Neural crest cell (in vitro differentiated cells): ENCODE measurements around the gene ELP4. TPM values are rescaled to one million over a fixed set of nuclear protein-coding genes. Genes with fewer than 3 reads are reported as not detected.

Experiments used
- DNase-seq: peaks from one replicate; pipeline ENCODE4 v3.0.0; 2021; ENCODE audit warnings: low read depth, mixed read lengths, low spot score
- H3K27ac Mint-ChIP-seq: one replicate; pipeline ENCODE4 v1.8.0; 2021; ENCODE audit warnings: mild to moderate bottlenecking, mixed read lengths; ENCODE audit not compliant: unreplicated experiment
- H3K27me3 Mint-ChIP-seq: 2 replicates; pipeline ENCODE4 v1.8.0; 2021; ENCODE audit warnings: low read depth, mild to moderate bottlenecking, mixed read lengths
- H3K36me3 Mint-ChIP-seq: 2 replicates; pipeline ENCODE4 v1.8.0; 2021; ENCODE audit warnings: low read depth, mild to moderate bottlenecking, mixed read lengths
- H3K4me1 Mint-ChIP-seq: 2 replicates; pipeline ENCODE4 v1.8.0; 2021; ENCODE audit warnings: mixed read lengths
- H3K4me3 Mint-ChIP-seq: one replicate; pipeline ENCODE4 v1.8.0; 2021; ENCODE audit warnings: mild to moderate bottlenecking, mixed read lengths
- H3K9me3 Mint-ChIP-seq: 2 replicates; pipeline ENCODE4 v1.8.0; 2021; ENCODE audit warnings: mixed read lengths
- total RNA-seq: library from RNA; stranded (reverse); gene quantifications from 2 replicates; pipeline ENCODE4 v1.2.1, GENCODE V29; 2021
- TF ChIP-seq, protein P1 (sequence below): fragments of 200-600 bp; sonication (generic); conservative IDR thresholded peaks from 2 replicates; pipeline ENCODE4 v1.5.0; 2021; ENCODE audit warnings: antibody characterized with exemption, mild to moderate bottlenecking

ELP4 gene
- total RNA-seq, 1 donor from 2014 or later = 19.9 TPM

DNA sequence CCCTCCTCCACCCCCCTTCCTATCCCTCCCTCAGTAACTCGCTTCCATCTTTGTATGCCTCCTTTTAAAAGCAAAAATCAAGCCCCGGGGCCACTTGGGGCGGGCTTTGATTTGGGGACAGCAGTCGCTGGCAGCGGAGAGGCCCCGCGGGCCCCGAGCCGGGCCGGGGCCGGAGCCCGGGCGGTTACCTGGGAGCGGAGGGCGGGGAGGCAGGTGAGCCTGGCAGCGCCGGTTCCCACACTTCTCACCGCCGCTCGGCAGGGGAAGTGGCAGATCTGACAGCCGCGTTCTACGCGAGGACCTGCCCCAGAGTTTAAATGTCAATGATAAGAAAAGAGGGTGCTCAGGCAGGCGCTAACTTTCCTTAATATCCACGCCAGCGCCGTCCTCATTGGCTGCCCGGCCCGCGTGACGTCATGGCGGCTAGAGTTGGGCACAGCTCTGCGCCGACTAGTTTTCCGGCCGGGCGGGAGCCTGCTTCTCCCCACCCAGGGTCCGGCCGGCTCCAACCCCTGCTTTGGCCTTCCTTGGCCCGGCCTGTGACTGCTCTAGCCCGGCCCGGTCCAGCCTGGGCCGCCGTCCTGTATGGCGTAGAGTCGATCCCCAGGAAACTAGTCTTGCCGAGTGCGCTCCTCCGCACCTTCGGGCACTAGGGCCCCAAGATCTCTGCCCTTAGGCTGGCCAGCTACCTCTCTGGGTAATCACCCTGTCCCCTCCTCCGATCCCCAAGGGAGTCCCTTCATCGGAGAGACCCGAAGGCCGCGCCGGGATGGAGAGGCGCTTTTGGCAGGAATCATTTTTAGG, 308.3 kb downstream of the ELP4 start:
- H3K27ac Mint-ChIP-seq = no peak overlapping the region
- DNase-seq = peak; percentile 20
- H3K27me3 Mint-ChIP-seq = peaks cover 97% of the 10 kb centered on the region
- H3K4me1 Mint-ChIP-seq = peaks cover 20% of the 10 kb centered on the region
- TF ChIP-seq, protein P1, sequence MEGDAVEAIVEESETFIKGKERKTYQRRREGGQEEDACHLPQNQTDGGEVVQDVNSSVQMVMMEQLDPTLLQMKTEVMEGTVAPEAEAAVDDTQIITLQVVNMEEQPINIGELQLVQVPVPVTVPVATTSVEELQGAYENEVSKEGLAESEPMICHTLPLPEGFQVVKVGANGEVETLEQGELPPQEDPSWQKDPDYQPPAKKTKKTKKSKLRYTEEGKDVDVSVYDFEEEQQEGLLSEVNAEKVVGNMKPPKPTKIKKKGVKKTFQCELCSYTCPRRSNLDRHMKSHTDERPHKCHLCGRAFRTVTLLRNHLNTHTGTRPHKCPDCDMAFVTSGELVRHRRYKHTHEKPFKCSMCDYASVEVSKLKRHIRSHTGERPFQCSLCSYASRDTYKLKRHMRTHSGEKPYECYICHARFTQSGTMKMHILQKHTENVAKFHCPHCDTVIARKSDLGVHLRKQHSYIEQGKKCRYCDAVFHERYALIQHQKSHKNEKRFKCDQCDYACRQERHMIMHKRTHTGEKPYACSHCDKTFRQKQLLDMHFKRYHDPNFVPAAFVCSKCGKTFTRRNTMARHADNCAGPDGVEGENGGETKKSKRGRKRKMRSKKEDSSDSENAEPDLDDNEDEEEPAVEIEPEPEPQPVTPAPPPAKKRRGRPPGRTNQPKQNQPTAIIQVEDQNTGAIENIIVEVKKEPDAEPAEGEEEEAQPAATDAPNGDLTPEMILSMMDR = no peak
- no peaks in the 10 kb centered on the region for H3K9me3 Mint-ChIP-seq
- H3K36me3 Mint-ChIP-seq = no peaks in the 10 kb centered on the region
- H3K4me3 Mint-ChIP-seq = peak overlapping the region; percentile 78

DNA sequence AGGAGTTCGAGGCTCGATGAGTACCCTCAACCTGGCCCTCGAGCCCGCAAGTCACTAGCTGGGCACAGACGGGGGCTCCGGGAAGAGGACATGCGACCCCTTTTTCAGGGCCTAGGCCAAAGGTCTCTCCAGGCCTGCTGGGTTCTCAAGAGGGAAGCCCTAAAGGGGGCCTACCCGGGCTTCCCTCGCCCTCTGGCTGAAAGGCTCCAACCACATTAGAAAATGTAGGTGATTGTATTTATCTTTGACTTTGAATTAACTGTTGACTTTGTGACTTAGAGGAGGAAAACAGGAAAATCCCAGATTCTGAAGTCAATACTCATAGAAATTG, 308.8 kb downstream of the ELP4 start:
- Mint-ChIP-seq H3K4me1 (peaks cover 20% of the 10 kb centered on the region), H3K9me3 (no peaks in the 10 kb centered on the region), H3K4me3 (peak overlapping the region; percentile 78), H3K27ac (no peak overlapping the region), H3K36me3 (no peaks in the 10 kb centered on the region), H3K27me3 (peaks cover 97% of the 10 kb centered on the region)
- no peak for DNase-seq
- TF ChIP-seq, protein P1 = no peak

DNA sequence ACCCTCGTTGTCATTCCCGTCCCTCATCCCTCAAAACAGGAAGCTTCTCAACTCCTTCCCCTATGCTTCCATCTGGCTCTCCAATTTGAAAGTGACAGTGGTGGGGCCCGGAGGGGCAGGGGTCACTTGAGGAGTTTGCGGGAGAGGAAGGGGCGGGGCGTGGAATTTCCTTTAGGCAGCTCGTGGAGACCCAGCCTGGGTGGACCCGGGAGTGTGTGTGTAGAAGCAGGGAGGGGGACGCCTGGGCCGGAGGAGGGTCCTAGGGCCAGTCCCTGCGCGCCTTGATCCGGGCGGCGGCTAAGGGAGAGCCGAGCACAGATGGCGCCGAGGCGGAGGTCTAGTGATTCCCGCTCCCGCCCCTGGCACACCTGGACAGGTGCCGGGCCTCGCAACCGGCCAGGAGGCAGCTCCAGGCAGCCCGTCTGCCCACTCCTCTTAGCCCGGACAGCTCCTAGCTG, 309.3 kb downstream of the ELP4 start:
- no peak for DNase-seq
- Mint-ChIP-seq H3K36me3 (no peaks in the 10 kb centered on the region), H3K4me3 (peak overlapping the region; percentile 78), H3K4me1 (peaks cover 19% of the 10 kb centered on the region), H3K27ac (no peak overlapping the region), H3K27me3 (peaks cover 98% of the 10 kb centered on the region), H3K9me3 (no peaks in the 10 kb centered on the region)
- TF ChIP-seq, protein P1 = no peak

DNA sequence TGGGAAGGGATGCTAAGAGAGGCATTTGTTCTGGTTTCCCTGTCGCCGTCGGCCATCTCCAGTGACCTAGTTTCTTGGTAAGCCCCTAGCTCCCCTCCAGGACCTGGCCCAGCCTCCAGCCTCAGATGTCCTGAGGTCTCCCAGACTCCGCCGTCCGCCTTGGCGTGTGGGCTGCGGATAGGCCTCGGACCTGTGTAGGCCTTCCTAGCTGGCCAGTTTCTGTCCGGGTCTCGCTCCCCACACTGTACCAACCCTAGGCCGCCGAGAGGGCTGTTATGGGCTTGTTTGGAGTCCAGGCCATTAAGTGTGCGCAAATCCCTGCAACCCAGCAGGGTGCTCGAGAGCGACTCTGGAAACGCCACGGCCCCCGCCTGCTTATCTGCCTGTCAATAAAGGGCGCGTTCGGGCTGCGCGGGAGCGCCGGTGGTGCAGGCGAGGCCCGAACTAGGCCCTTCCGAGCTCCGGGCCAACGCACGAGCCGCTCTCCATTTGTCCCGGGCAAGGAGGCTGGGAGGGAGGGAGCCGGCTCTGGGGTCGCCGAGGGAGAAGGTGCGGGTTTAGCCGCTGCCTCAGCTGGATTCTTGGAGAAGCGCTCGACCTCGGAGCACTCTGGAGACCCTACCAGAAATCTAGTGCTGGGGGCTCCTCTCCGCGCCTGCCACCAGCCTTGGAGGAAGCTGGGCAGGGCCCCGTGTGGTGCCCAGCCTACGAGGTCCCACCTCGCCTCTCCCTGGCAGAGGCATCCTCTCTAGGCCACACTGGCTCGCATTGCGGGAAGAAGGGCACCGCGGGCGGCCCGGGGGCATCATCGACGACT, 310.3 kb downstream of the ELP4 start:
- DNase-seq = peak; percentile 8
- peaks cover 99% of the 10 kb centered on the region for H3K27me3 Mint-ChIP-seq
- H3K9me3 Mint-ChIP-seq = no peaks in the 10 kb centered on the region
- TF ChIP-seq, protein P1 = no peak
- peak overlapping the region; percentile 74 for H3K4me3 Mint-ChIP-seq
- no peaks in the 10 kb centered on the region for H3K36me3 Mint-ChIP-seq
- H3K27ac Mint-ChIP-seq = no peak overlapping the region
- peaks cover 21% of the 10 kb centered on the region for H3K4me1 Mint-ChIP-seq

DNA sequence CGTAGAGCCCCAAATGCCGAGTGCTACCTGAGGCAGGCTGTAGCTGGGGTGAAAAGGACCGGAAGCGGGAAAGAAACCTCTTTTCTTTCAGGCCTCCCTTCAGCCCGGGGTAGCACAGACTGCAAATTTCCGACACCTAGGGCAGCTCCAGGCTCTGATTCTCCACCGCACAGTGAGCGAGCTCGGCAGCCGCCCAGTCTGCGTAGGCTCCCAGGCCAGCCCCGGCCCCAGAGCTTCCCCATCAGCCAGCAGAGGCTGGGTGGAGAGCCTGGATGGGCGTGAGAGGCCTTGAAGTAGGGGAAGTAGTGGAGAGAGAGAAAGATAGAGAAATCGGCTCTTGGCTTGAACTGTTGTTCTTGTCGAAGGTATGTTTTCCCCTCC, 310.9 kb downstream of the ELP4 start:
- DNase-seq = peak; percentile 22
- no peaks in the 10 kb centered on the region for H3K36me3 Mint-ChIP-seq
- H3K4me1 Mint-ChIP-seq = peaks cover 15% of the 10 kb centered on the region
- H3K27me3 Mint-ChIP-seq = peaks cover 99% of the 10 kb centered on the region
- H3K9me3 Mint-ChIP-seq = no peaks in the 10 kb centered on the region
- no peak overlapping the region for H3K4me3 Mint-ChIP-seq
- H3K27ac Mint-ChIP-seq = no peak overlapping the region
- TF ChIP-seq, protein P1 = no peak
